Small intestine (tissue), 7 donors: Measurements from ENCODE around the gene RETN. TPM values are rescaled to one million over a fixed set of nuclear protein-coding genes. Genes with fewer than 3 reads are reported as not detected.

Experiments
- DNase-seq, 2 donors: peaks; one replicate each; pipeline versions ENCODE4 v3.0.0 to v3.0.0-alpha.2; 2013
- FAIRE-seq: peaks from 2 replicates; lab custom pipeline; 2012; peaks lifted over from hg19 to GRCh38; lab: Jason Lieb, UNC
- H3K27ac ChIP-seq, 3 donors: one replicate each; pipeline ENCODE4 v1.5.1; 2013; ENCODE audit warnings: low read length in 2 of 3, mild to moderate bottlenecking in 2 of 3, control low read depth in 1 of 3, inconsistent platforms in 1 of 3, low read depth in 1 of 3, moderate library complexity in 1 of 3
- H3K27me3 ChIP-seq, 3 donors: one replicate each; pipeline ENCODE4 v1.6.1; 2013; ENCODE audit warnings: low read length in 3 of 3, inconsistent platforms in 1 of 3; ENCODE audit not compliant: control insufficient read depth in 3 of 3, insufficient read depth in 3 of 3
- H3K36me3 ChIP-seq, 3 donors: one replicate each; pipeline ENCODE4 v1.6.1; 2013; ENCODE audit warnings: low read length in 3 of 3, inconsistent platforms in 1 of 3, low read depth in 1 of 3, mild to moderate bottlenecking in 1 of 3, moderate library complexity in 1 of 3; ENCODE audit not compliant: control insufficient read depth in 3 of 3, insufficient read depth in 2 of 3
- H3K4me1 ChIP-seq, 3 donors: one replicate each; pipeline ENCODE4 v1.6.1; 2013; ENCODE audit warnings: low read length in 2 of 3, inconsistent platforms in 1 of 3, low read depth in 1 of 3, mild to moderate bottlenecking in 1 of 3, moderate library complexity in 1 of 3; ENCODE audit not compliant: control insufficient read depth in 3 of 3, insufficient read depth in 2 of 3
- H3K4me3 ChIP-seq, 3 donors: one replicate each; pipeline ENCODE4 v1.5.1; 2013; ENCODE audit warnings: low read length in 3 of 3, control low read depth in 1 of 3, inconsistent platforms in 1 of 3, low read depth in 1 of 3, mild to moderate bottlenecking in 1 of 3, moderate library complexity in 1 of 3
- H3K9me3 ChIP-seq, 2 donors: one replicate each; pipeline ENCODE4 v1.6.1; 2013; ENCODE audit warnings: low read depth in 1 of 2, low read length in 1 of 2; ENCODE audit not compliant: control insufficient read depth in 2 of 2, insufficient read depth in 1 of 2
- WGBS, 3 donors: extraction: QIAGEN DNeasy Blood & Tissue Kit; methylation state at CpG; one replicate each; pipeline ENCODE4 v1.1.7; 2013; 5-methylcytosine and 5-hydroxymethylcytosine counted together
- polyA plus RNA-seq, 4 donors: library from polyadenylated mRNA; stranded (reverse) in 3 of 4; unstranded in 1 of 4; fragments of 200-250 nt in 3 of 4; fragments of 120-200 nt in 1 of 4; gene quantifications; one replicate each; pipeline versions ENCODE4 v1.2.1 to v1.2.3, GENCODE V29; 2013
- donor health status: healthy with polysubstance abuse.
- donor health status: control.
- donor health status: control.
- donor health status: Bipolar disorder and iron deficiency.
- donor health status: healthy.

The RETN gene
- polyA plus RNA-seq, 4 donors: 0.78 to 10.2 (median 8.1) TPM; not detected in 1

GRCh38 chr19:7691497-7691896, 22.6 kb downstream of the RETN start:
- FAIRE-seq (no peak), DNase-seq (no peak)
- Histone ChIP-seq H3K36me3 (no peaks in the 10 kb centered on the region), H3K9me3 (no peaks in the 10 kb centered on the region), H3K27ac (no peak overlapping the region), H3K4me1 (no peaks in the 10 kb centered on the region), H3K4me3 (no peak overlapping the region), H3K27me3 (peaks cover 0 to 19% (median 0%) of the 10 kb centered on the region in 3 donors)

GRCh38 chr19:7692417-7693088, 23.7 kb downstream of the RETN start:
- H3K27ac ChIP-seq: no peak overlapping the region
- H3K4me1 ChIP-seq: no peaks in the 10 kb centered on the region
- no peak overlapping the region for H3K4me3 ChIP-seq
- FAIRE-seq: no peak
- no peak for DNase-seq
- H3K36me3 ChIP-seq: no peaks in the 10 kb centered on the region
- WGBS, 3 donors: 59 to 67% (median 67%) methylated on average over 13 of the region's 13 CpGs
- no peaks in the 10 kb centered on the region for H3K9me3 ChIP-seq
- peaks cover 0 to 19% (median 0%) of the 10 kb centered on the region in 3 donors for H3K27me3 ChIP-seq

GRCh38 chr19:7694499-7694898, 25.6 kb downstream of the RETN start:
- no peak for DNase-seq
- H3K27me3 ChIP-seq: peaks cover 0 to 19% (median 0%) of the 10 kb centered on the region in 3 donors
- no peaks in the 10 kb centered on the region for H3K4me1 ChIP-seq
- FAIRE-seq: no peak
- H3K36me3 ChIP-seq: no peaks in the 10 kb centered on the region
- no peak overlapping the region for H3K27ac ChIP-seq
- H3K9me3 ChIP-seq: no peaks in the 10 kb centered on the region
- H3K4me3 ChIP-seq: no peak overlapping the region
- 15 to 52% (median 34%) methylated on average over 4 of the region's 4 CpGs for WGBS, 3 donors

DNA sequence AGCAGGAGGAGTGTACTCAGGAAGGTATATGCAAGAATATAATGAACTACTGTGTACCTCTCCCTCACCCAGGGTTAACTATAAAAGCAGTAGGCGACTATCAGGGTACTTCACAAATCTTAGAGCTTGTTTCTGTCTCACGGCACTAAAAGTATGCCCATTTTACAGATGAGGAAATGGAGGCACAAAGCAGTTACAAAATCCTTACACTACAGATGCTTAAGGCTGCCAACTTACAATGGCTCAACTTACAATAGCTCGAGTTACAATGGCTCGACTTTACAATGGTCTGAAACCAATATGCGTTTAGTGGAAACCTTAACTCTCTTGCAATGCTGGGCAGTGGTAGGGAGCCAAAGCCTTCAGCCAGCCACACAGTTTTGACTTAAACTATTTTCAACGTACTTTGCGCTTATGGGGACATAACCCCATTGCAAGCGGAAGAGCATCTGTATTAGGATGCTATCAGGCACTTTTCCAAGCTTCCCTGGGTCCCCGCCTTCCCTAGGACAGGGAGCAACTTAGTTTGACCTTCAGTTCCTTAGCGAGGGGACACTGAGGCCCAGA, 29.0 kb downstream of the RETN start:
- no peaks in the 10 kb centered on the region for H3K9me3 ChIP-seq
- no peaks in the 10 kb centered on the region for H3K36me3 ChIP-seq
- H3K4me1 ChIP-seq: no peaks in the 10 kb centered on the region
- H3K27ac ChIP-seq: no peak overlapping the region
- DNase-seq (no peak), FAIRE-seq (no peak)
- no peak overlapping the region for H3K4me3 ChIP-seq
- 78 to 85% (median 78%) methylated on average over 10 of the region's 10 CpGs for WGBS, 3 donors
- peaks cover 0 to 16% (median 0%) of the 10 kb centered on the region in 3 donors for H3K27me3 ChIP-seq

DNA sequence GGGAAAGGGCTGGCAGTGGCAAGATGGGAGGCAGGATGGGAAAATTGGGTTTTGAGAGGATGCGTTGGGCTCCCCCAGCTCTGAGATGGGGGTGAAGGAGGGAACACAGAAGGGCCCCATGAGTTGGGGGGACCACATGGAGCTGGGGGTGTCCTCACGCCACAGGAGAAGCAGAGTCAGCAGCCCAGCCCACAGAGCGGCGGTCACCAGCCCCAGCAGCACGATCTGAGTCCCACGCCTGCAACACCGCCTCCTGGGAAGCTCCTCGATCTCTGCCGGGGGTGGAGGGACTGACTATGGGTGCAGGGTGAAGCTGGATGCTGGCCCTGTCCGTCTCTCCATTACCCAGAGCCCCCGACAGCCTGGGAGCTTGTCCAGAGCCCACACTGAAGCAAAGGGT, 29.7 kb downstream of the RETN start:
- Histone ChIP-seq H3K27ac (no peak overlapping the region), H3K27me3 (peaks cover 0 to 16% (median 0%) of the 10 kb centered on the region in 3 donors), H3K4me3 (no peak overlapping the region), H3K4me1 (no peaks in the 10 kb centered on the region), H3K36me3 (no peaks in the 10 kb centered on the region), H3K9me3 (no peaks in the 10 kb centered on the region)
- DNase-seq (no peak), FAIRE-seq (no peak)
- 25 to 35% (median 30%) methylated on average over 7 to 11 of the region's 11 CpGs for WGBS, 3 donors

- Histone ChIP-seq H3K4me3 (no peak overlapping the region), H3K27me3 (peaks cover 0 to 16% (median 0%) of the 10 kb centered on the region in 3 donors), H3K4me1 (no peaks in the 10 kb centered on the region), H3K36me3 (no peaks in the 10 kb centered on the region), H3K27ac (no peak overlapping the region), H3K9me3 (no peaks in the 10 kb centered on the region)
- WGBS, 3 donors: 25 to 41% (median 30%) methylated on average over 2 of the region's 2 CpGs
- no peak for DNase-seq
- FAIRE-seq: no peak
Observed at GRCh38 chr19:7699003-7699402, 30.2 kb downstream of the RETN start.

DNA sequence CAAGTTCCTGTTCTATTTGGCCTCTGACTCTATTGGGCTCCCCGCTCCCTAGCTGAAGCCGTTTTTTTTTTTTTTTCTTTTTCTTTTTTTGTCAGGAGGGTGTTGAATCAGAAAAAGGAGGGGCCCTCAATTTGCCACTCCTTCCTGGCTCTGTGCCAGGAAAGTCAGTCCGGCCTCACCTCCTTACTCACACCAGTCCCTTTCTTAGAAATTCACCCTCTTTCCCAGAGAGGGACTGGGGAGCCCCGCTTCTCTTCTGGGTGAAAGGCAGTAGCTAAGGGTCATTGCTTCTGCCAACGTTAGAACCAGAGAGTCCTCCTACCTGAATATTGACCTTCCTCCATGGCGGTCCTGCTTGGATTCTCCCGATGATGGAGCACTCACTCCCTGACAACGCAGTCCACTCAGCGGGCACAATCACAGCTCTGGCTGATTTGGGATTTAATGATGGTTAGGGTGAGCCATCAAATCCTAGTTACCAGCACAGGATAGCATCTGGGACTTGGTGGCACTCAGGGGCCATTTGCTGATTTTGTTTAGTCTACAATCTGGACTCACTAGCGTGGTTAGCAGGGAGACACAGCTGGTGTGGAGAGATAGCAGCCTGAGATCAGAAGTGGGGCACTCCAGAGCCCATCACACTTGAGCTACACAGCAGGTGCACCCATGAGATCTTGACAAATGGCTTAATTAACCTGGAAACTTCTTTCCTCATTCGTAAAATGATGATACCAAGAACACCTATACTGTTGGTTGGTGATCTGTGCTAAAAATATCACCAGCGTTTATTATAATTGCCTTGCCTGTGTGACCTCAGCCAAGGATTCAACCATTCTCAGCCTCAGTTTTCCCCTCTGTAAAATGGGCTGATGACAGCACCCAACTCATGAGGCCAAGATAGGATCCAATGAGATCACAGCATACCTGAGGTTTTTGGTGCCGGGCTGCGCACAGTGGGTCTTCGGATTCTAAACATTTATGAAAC, 30.9 kb downstream of the RETN start:
- H3K27me3 ChIP-seq: peaks cover 0 to 16% (median 0%) of the 10 kb centered on the region in 3 donors
- no peak for FAIRE-seq

GRCh38 chr19:7701049-7701653, 32.3 kb downstream of the RETN start:
- no peak for FAIRE-seq
- Histone ChIP-seq H3K27ac (no peak overlapping the region), H3K4me1 (no peaks in the 10 kb centered on the region), H3K27me3 (peaks cover 0 to 16% (median 0%) of the 10 kb centered on the region in 3 donors), H3K36me3 (no peaks in the 10 kb centered on the region), H3K4me3 (no peak overlapping the region), H3K9me3 (no peaks in the 10 kb centered on the region)
- WGBS, 3 donors: 88 to 92% (median 89%) methylated on average over 12 of the region's 12 CpGs
- no peak for DNase-seq

More for the DNA sequence above, 30.9 kb downstream of the RETN start:
- no peak for DNase-seq
- Histone ChIP-seq H3K4me3 (no peak overlapping the region), H3K4me1 (no peaks in the 10 kb centered on the region), H3K27ac (no peak overlapping the region), H3K36me3 (no peaks in the 10 kb centered on the region), H3K9me3 (no peaks in the 10 kb centered on the region)
- WGBS, 3 donors: 52 to 59% (median 55%) methylated on average over 15 of the region's 15 CpGs
